Loucy (cell line): Measurements from ENCODE around the gene GNPTG.

Source experiments
- EZH2phosphoT487 ChIP-seq: fragments of 200-600 bp; IDR thresholded peaks from 2 replicates; pipeline ENCODE4 v1.6.1; 2018; ENCODE audit warnings: antibody characterized with exemption, mild to moderate bottlenecking, moderate library complexity, borderline replicate concordance
- TF ChIP-seq, protein P1 (sequence below): fragments of 200-600 bp; sonication (generic); conservative IDR thresholded peaks from 2 replicates; pipeline ENCODE4 v1.5.1; 2014; ENCODE audit warnings: mild to moderate bottlenecking, antibody characterized with exemption, low read length

DNA sequence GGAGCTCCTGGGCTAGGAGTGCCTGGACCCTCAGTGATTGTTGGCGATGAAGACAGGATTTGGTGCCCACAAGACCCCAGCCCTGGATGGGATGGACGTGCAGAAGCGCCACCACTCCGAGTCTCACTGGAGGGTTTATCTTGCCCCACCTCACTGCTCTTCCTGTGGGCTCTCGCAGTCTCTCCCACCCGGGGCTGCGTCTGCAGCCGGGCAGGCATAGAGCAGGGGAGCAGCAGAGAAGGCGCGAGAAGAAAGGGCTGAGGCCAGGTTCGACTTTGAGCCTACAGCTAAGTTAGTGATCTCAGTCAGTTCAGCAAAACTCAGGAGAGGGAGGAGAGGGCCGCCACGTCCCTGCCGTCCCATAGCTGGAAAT, 35.7 kb upstream of the GNPTG start:
- TF ChIP-seq, protein P1, sequence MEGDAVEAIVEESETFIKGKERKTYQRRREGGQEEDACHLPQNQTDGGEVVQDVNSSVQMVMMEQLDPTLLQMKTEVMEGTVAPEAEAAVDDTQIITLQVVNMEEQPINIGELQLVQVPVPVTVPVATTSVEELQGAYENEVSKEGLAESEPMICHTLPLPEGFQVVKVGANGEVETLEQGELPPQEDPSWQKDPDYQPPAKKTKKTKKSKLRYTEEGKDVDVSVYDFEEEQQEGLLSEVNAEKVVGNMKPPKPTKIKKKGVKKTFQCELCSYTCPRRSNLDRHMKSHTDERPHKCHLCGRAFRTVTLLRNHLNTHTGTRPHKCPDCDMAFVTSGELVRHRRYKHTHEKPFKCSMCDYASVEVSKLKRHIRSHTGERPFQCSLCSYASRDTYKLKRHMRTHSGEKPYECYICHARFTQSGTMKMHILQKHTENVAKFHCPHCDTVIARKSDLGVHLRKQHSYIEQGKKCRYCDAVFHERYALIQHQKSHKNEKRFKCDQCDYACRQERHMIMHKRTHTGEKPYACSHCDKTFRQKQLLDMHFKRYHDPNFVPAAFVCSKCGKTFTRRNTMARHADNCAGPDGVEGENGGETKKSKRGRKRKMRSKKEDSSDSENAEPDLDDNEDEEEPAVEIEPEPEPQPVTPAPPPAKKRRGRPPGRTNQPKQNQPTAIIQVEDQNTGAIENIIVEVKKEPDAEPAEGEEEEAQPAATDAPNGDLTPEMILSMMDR: no peak
- TF ChIP-seq EZH2phosphoT487: no peak
